Gastrocnemius medialis (tissue), 4 donors: ENCODE data around the gene IQCM.

ENCODE experiments used
- CTCF ChIP-seq, 5 experiments: fragments of 450-650 bp in 3 of 5; fragments of 200-600 bp in 2 of 5; sonication (generic) in 2 of 5; IDR thresholded peaks in 4 of 5; conservative IDR thresholded peaks in 1 of 5; 1 replicate in 4 of 5; 2 replicates in 1 of 5; pipeline ENCODE4 v1.5.1; 2016 to 2019; ENCODE audit warnings: antibody characterized with exemption in 5 of 5, mild to moderate bottlenecking in 3 of 5, moderate library complexity in 3 of 5
- POLR2A ChIP-seq, 2 donors: fragments of 450-650 bp; IDR thresholded peaks; one replicate each; pipeline ENCODE4 v1.6.1; 2017; ENCODE audit warnings: antibody characterized with exemption in 2 of 2, mild to moderate bottlenecking in 2 of 2, moderate library complexity in 2 of 2

DNA sequence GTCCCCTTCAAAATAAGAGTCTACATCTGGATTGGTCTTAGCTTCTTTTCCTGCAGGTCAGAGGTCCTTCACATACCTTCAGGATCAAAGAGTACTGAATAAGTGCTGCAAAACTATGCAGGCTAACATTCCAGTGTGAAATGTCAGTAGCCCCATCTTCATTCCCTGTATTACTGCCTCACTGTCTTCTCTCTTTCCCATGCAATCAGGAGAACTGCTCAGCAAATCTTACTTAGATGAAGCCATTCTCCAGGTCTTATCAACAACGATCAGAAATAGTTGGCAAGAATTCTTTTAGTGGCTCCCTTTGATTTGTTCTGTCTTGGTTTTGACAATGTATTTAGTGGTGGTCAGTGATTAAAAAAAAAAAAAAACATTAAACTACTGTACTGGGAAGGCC, 26.0 kb upstream of the IQCM start:
- TF ChIP-seq CTCF (IDR thresholded peaks at IDR 0.05 in 4 of 5, conservative IDR thresholded peaks at IDR 0.05 in 1 of 5) = no peak
- TF ChIP-seq POLR2A (IDR thresholded peaks at IDR 0.05) = no peak
